PC-9 (cell line): ENCODE results near the gene CST7.

Source experiments
- EZH2 ChIP-seq: fragments of 200-600 bp; sonication (generic); IDR thresholded peaks from 2 replicates; pipeline ENCODE4 v1.8.0; 2017; ENCODE audit warnings: antibody characterized with exemption, low read depth
- TF ChIP-seq, protein P1 (sequence below): fragments of 200-600 bp; sonication (generic); conservative IDR thresholded peaks from 2 replicates; pipeline ENCODE4 v1.6.1; 2017; ENCODE audit warnings: mixed run types, antibody characterized with exemption, mild to moderate bottlenecking, moderate library complexity

DNA sequence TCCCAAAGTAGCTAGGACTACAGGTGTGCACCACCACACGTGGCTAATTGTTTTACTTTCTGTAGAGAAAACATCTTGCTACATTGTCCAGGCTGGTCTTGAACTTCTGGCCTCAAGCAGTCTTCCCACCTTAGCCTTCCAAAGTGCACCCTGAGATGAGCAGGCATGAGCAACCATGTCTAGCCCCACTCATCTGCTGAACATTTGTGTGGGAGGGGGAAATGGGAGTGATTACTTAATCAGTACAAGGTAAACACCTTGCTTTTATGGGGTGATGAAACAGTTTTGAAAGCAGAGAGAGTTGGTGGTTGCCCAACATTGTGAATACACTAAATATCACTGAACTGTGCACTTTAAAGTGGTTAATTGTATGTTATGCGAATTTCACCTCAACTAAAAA lies 38.2 kb downstream of the CST7 start:
- TF ChIP-seq, protein P1, sequence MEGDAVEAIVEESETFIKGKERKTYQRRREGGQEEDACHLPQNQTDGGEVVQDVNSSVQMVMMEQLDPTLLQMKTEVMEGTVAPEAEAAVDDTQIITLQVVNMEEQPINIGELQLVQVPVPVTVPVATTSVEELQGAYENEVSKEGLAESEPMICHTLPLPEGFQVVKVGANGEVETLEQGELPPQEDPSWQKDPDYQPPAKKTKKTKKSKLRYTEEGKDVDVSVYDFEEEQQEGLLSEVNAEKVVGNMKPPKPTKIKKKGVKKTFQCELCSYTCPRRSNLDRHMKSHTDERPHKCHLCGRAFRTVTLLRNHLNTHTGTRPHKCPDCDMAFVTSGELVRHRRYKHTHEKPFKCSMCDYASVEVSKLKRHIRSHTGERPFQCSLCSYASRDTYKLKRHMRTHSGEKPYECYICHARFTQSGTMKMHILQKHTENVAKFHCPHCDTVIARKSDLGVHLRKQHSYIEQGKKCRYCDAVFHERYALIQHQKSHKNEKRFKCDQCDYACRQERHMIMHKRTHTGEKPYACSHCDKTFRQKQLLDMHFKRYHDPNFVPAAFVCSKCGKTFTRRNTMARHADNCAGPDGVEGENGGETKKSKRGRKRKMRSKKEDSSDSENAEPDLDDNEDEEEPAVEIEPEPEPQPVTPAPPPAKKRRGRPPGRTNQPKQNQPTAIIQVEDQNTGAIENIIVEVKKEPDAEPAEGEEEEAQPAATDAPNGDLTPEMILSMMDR = no peak
- no peak for TF ChIP-seq EZH2
